GOT3 (cell line): ENCODE measurements around the gene MADD.

ENCODE experiments used
- DNase-seq: peaks from one replicate; lab custom pipeline; 2025; ENCODE audit warnings: mixed read lengths; lab: John Stamatoyannopoulos, UW

The MADD gene

GRCh38 chr11:47358731-47359051, 88.8 kb downstream of the MADD start:
- no peak for DNase-seq

DNA sequence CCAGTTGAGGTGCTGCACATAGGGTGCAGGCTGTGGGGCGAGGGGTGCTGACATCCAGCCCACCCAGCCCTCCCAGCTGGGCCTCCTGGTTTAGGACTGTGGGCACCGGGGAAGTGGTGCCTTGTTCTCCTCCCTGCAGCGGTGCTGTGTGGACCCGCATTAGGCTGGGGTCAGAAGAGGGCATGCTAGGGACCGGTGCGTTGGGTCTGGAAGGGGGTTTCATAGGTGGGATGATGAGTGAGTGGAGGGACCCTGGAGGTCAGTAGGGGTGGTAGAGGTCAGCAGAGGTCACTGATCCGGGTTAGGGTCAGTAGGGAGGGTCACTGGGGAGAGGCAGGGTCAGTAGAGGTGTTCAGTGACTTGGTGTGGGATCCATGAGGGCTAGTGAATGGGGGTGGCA, 89.2 kb downstream of the MADD start:
- no peak for DNase-seq

GRCh38 chr11:47359586-47359985, 89.7 kb downstream of the MADD start:
- DNase-seq = no peak

DNA sequence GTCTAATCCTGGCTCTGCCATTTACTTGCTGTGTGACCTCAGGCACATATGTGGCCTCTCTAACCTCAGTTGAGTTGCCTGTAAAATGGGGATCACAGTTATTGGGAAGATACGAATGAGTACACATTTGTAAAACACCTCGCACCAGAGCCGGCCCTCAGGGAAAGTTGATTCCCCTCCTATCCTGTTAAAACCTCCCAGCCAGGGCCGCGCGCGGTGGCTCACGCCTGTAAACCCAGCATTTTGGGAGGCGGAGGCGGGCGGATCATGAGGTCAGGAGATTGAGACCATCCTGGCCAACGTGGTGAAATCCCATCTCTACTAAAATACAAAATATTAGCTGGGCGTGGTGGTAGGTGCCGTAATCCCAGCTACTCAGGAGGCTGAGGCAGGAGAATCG, 90.4 kb downstream of the MADD start:
- no peak for DNase-seq

GRCh38 chr11:47361419-47361818, 91.5 kb downstream of the MADD start:
- no peak for DNase-seq

GRCh38 chr11:47366020-47366490, 96.1 kb downstream of the MADD start:
- DNase-seq = no peak

GRCh38 chr11:47369676-47370075, 99.7 kb downstream of the MADD start:
- DNase-seq = no peak

- no peak for DNase-seq
Observed at GRCh38 chr11:47372422-47372821, 102.5 kb downstream of the MADD start.

GRCh38 chr11:47373876-47374719, 104.2 kb downstream of the MADD start:
- peak; percentile 16 for DNase-seq

- DNase-seq = no peak
Observed at GRCh38 chr11:47374720-47375019, 104.7 kb downstream of the MADD start.

DNA sequence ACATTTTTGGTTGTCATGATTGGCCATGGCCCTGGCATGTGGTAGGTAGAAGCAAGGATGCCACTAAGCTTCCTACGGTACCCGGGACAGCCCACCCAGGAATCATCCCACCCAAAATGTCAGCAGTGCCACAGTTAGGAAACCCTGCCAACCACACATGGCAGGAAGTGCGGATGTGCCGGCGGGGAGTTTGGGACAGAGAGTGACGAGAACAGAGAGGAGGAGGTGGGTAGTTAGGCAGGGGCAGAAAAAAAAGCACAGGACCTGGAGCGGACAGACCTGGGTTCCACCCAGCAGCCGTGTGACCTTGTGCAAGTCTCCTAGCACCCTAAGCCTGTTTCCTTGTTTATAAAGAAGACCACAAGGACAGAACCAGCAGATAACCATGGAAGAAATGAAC, 105.1 kb downstream of the MADD start:
- no peak for DNase-seq

GRCh38 chr11:47375546-47376085, 105.7 kb downstream of the MADD start:
- no peak for DNase-seq

DNA sequence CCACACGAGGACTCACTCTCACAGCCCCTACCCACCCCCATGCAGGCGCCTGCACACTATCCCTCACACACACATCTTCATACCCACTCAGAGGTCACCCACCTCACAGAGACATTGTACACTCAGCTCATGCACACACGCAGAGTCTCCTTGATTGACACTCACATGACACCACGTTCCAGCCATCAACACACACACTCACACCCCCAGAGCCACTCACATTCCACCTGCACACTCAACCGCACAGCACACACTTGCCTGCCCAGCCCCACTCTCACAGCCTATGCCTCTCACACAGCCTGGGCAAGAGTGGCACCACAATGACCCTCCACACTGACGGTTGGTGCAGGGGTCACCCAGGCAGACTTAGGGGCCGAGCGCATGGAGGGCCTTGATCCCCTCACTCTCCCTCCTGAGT, 106.2 kb downstream of the MADD start:
- no peak for DNase-seq

- DNase-seq = no peak
Observed at GRCh38 chr11:47376525-47377371, 106.8 kb downstream of the MADD start.

GRCh38 chr11:47377571-47378009, 107.7 kb downstream of the MADD start:
- DNase-seq = no peak

DNA sequence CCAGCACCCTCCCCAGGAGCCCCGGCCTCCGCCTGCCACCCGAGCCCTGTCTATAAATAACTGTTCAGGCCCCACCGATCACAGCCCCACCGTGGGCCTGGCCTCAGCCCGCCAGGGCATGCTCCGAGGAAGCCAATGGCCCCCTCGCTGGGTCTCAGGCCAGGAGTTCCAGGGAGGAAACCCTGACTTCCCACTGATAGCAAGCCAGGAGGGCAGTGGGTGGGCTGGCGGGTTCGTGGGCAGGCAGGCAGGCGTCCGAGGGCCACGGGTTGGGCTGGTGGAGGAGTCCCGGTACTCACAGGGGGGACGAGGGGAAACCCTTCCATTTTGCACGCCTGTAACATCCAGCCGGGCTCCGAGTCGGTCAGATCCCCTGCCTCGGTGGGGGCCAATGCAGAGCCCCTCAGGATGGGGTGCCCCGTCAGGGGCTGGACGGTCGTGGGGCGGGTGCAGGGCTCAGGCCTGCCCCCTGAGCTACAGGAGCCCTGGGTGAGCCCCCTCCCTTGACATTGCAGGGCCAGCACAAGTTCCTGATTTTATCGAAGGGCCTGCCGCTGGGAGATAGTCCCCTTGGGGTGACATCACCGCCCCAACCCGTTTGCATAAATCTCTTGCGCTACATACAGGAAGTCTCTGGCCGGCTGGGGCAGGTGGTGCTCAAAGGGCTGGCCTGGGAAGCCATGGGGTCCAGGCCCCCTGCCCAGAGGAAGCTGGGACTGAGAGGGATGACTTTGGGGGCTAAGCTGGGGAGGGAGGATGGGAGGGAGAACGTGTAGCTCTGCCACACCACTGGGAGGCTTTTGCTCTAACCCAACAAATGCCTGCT, 108.3 kb downstream of the MADD start, which contains the start of gene SPI1:
TSS of gene SPI1 (minus strand) at position 538 of the 826 bp plus-strand sequence. CDS start at position 344, 194 bp downstream.
- DNase-seq = no peak

DNA sequence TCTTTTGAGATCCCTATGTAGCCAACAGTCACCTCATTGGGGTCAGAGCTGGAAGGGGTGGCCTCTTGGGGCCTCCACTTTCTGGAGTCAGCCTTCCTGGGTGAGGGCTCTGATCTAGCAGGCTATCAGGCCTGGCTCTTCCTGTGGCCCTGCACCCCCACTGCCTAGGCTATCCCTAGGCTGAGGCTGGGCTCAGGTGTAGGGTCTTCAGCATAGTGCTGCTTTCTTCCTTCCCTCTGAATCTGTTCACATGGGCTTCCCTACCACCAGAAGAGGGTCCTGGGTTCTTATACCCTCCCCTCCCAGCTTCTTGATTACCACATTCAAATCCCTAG, 108.9 kb downstream of the MADD start:
- no peak for DNase-seq

DNA sequence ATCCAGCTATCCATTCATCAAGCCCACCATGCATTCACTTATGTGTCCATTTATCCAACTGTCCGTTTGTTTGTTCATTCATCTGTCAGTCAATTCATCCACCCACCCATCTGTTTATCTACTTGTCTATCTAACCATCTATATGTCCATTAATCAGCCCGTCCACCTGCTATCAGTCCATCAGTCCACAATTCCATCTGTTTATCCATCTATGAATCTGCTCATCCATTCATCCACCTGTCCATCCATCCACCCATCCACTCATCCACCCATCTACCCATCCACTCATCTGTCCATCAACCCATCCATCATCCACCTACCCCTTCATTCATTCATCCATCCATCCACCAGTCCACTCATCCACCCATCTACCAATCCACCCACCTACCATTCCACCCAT, 109.4 kb downstream of the MADD start:
- no peak for DNase-seq
